ENCODE results near the gene PATL1. TPM values are rescaled to one million over a fixed set of nuclear protein-coding genes. Genes with fewer than 3 reads are reported as not detected.

Gene PATL1
- polyA plus RNA-seq, 12 donors, result 17.5 to 37.2 (median 29.4) TPM; not detected in 1

- no peak for DNase-seq
These were observed 52.3 kb downstream of the PATL1 start for GRCh38 chr11:59616396-59616982.

- DNase-seq, result peak; percentile 100
These were observed 53.0 kb downstream of the PATL1 start, which contains the start of gene OSBP for GRCh38 chr11:59615637-59616395. OSBP (minus strand) TSS chr11:59615774; CDS start chr11:59615664, 110 bp downstream.

GRCh38 chr11:59615120-59615636, 53.7 kb downstream of the PATL1 start:
- DNase-seq, result peak; percentile 15

- peak; percentile 19 for DNase-seq
These were observed 54.3 kb downstream of the PATL1 start for GRCh38 chr11:59614277-59615119.

- peak; percentile 16 for DNase-seq
These were observed 57.0 kb downstream of the PATL1 start for GRCh38 chr11:59611570-59612565.

GRCh38 chr11:59610289-59610688, 58.5 kb downstream of the PATL1 start:
- no peak for DNase-seq

GRCh38 chr11:59607703-59608454, 61.0 kb downstream of the PATL1 start:
- no peak for DNase-seq

GRCh38 chr11:59602432-59602831, 66.4 kb downstream of the PATL1 start:
- DNase-seq, result no peak

GRCh38 chr11:59601788-59602187, 67.0 kb downstream of the PATL1 start:
- DNase-seq, result no peak

- no peak for DNase-seq
These were observed 68.2 kb downstream of the PATL1 start for GRCh38 chr11:59600636-59601035.

GRCh38 chr11:59600234-59600633, 68.6 kb downstream of the PATL1 start:
- no peak for DNase-seq

- no peak for DNase-seq
These were observed 69.9 kb downstream of the PATL1 start for GRCh38 chr11:59598961-59599360.

Other genes starting within 250 kb of the PATL1 start
- gene OR5A2, start 242.6 kb downstream of the PATL1 start, polyA plus RNA-seq (ENCODE audit: insufficient read length in 12 of 12), result under 1 TPM in 4 of 12 donors, not detected in 8; 0.01 to 0.03 (median 0.02) TPM
- under 1 TPM in 3 of 12 donors, not detected in 9; 0.01 to 0.04 (median 0.03) TPM for gene OR5A1, start 232.6 kb downstream of the PATL1 start, polyA plus RNA-seq (ENCODE audit: insufficient read length in 12 of 12)
- not detected for gene OR4D6, start 212.1 kb downstream of the PATL1 start, polyA plus RNA-seq (ENCODE audit: insufficient read length in 12 of 12)
- not detected for gene OR4D10, start 195.7 kb downstream of the PATL1 start, polyA plus RNA-seq (ENCODE audit: insufficient read length in 12 of 12)
- not detected for gene OR4D11, start 165.5 kb downstream of the PATL1 start, polyA plus RNA-seq (ENCODE audit: insufficient read length in 12 of 12)
- gene OR4D9, start 157.5 kb downstream of the PATL1 start, polyA plus RNA-seq (ENCODE audit: insufficient read length in 12 of 12), result under 1 TPM in 7 of 12 donors, not detected in 5; 0.03 to 0.05 (median 0.03) TPM
- gene OSBP, start 53.3 kb downstream of the PATL1 start, polyA plus RNA-seq (ENCODE audit: insufficient read length in 12 of 12), result 10 to 100 TPM in 11 of 12 donors, not detected in 1; 29.2 to 64.1 (median 58.4) TPM
- not detected for gene OR10V1, start 44.8 kb upstream of the PATL1 start, polyA plus RNA-seq (ENCODE audit: insufficient read length in 12 of 12)
- 10 to 100 TPM in 2 of 12 donors, 1 to 10 TPM in 9, not detected in 1; 2.7 to 14.3 (median 5.3) TPM for gene STX3, start 86.3 kb upstream of the PATL1 start, polyA plus RNA-seq (ENCODE audit: insufficient read length in 12 of 12)
- 10 to 100 TPM in 11 of 12 donors, not detected in 1; 31.7 to 43.4 (median 35.5) TPM for gene MRPL16, start 141.7 kb upstream of the PATL1 start, polyA plus RNA-seq (ENCODE audit: insufficient read length in 12 of 12)
- gene CBLIF, start 176.5 kb upstream of the PATL1 start, polyA plus RNA-seq (ENCODE audit: insufficient read length in 12 of 12), result under 1 TPM in 1 of 12 donors, not detected in 11; 0.45 TPM
- under 1 TPM in 2 of 12 donors, not detected in 10; 0.36 to 0.43 TPM for gene TCN1, start 197.4 kb upstream of the PATL1 start, polyA plus RNA-seq (ENCODE audit: insufficient read length in 12 of 12)
- gene OOSP3, start 209.7 kb upstream of the PATL1 start, polyA plus RNA-seq (ENCODE audit: insufficient read length in 12 of 12), result not detected

Measured in muscle of arm (tissue), 12 donors.